Liver (tissue), 9 donors: Measurements from ENCODE around the gene EFEMP2. TPM values are rescaled to one million over a fixed set of nuclear protein-coding genes. Genes with fewer than 3 reads are reported as not detected.
"Not testable (repeated sequence)": the region's sequence is repeated elsewhere in the genome, so short reads cannot be mapped to it uniquely, and the experiment has no call there.

ENCODE experiments used
- DNase-seq: peaks from one replicate; pipeline ENCODE4 v3.0.0-alpha.2; 2017; ENCODE audit warnings: low spot score
- H3K27ac ChIP-seq, 2 donors: one replicate each; pipeline ENCODE4 v1.7.0; 2013; ENCODE audit warnings: inconsistent platforms in 2 of 2, low read length in 2 of 2, control low read depth in 1 of 2, low read depth in 1 of 2, mild to moderate bottlenecking in 1 of 2
- H3K27me3 ChIP-seq, 4 donors: one replicate each; pipeline versions ENCODE4 v1.6.1 to v1.7.0; 2013; ENCODE audit warnings: low read length in 3 of 4, inconsistent platforms in 1 of 4, mild to moderate bottlenecking in 1 of 4, moderate library complexity in 1 of 4; ENCODE audit not compliant: control insufficient read depth in 4 of 4, insufficient read depth in 4 of 4
- H3K36me3 ChIP-seq, 4 donors: one replicate each; pipeline versions ENCODE4 v1.6.1 to v1.7.0; 2013; ENCODE audit warnings: low read length in 3 of 4, mild to moderate bottlenecking in 3 of 4, low read depth in 1 of 4, moderate library complexity in 1 of 4; ENCODE audit not compliant: control insufficient read depth in 4 of 4, insufficient read depth in 3 of 4
- H3K4me1 ChIP-seq, 4 donors: one replicate each; pipeline versions ENCODE4 v1.6.1 to v1.7.0; 2013; ENCODE audit warnings: low read length in 3 of 4, mild to moderate bottlenecking in 3 of 4, moderate library complexity in 1 of 4; ENCODE audit not compliant: control insufficient read depth in 4 of 4, insufficient read depth in 4 of 4
- H3K4me3 ChIP-seq, 3 donors: one replicate each; pipeline versions ENCODE4 v1.6.1 to v1.7.0; 2013; ENCODE audit warnings: low read length in 3 of 3, control low read depth in 1 of 3, low read depth in 1 of 3, mild to moderate bottlenecking in 1 of 3
- H3K9ac ChIP-seq, 2 donors: one replicate each; pipeline ENCODE4 v1.7.0; 2013; ENCODE audit warnings: low read length in 2 of 2, mild to moderate bottlenecking in 2 of 2, moderate library complexity in 2 of 2, control low read depth in 1 of 2, low read depth in 1 of 2
- H3K9me3 ChIP-seq, 4 donors: one replicate each; pipeline versions ENCODE4 v1.6.1 to v1.7.0; 2013; ENCODE audit warnings: low read length in 3 of 4; ENCODE audit not compliant: control insufficient read depth in 4 of 4
- EGR1 ChIP-seq, 2 donors: IDR thresholded peaks; 2 replicates each; pipeline ENCODE4 v1.6.1; 2016 to 2018; ENCODE audit warnings: antibody characterized with exemption in 2 of 2, low read depth in 2 of 2
- FOXA1 ChIP-seq: IDR thresholded peaks from 2 replicates; pipeline ENCODE4 v1.6.1; 2016; ENCODE audit warnings: antibody characterized with exemption
- FOXA2 ChIP-seq: IDR thresholded peaks from 2 replicates; pipeline ENCODE4 v1.6.1; 2016; ENCODE audit warnings: antibody characterized with exemption
- GABPA ChIP-seq, 2 donors: IDR thresholded peaks in 1 of 2; conservative IDR thresholded peaks in 1 of 2; 2 replicates each; pipeline ENCODE4 v1.6.1; 2016; ENCODE audit warnings: antibody characterized with exemption in 2 of 2, mild to moderate bottlenecking in 1 of 2, moderate library complexity in 1 of 2
- HNF4A ChIP-seq, 2 donors: conservative IDR thresholded peaks; 2 replicates each; pipeline ENCODE4 v1.6.1; 2016; ENCODE audit warnings: antibody characterized with exemption in 2 of 2, mild to moderate bottlenecking in 2 of 2
- HNF4G ChIP-seq: IDR thresholded peaks from 2 replicates; pipeline ENCODE4 v1.6.1; 2016; ENCODE audit warnings: antibody characterized with exemption
- JUND ChIP-seq, 2 donors: IDR thresholded peaks; 2 replicates each; pipeline ENCODE4 v1.6.1; 2016; ENCODE audit warnings: antibody characterized with exemption in 2 of 2
- RAD21 ChIP-seq, 2 donors: IDR thresholded peaks; 2 replicates each; pipeline ENCODE4 v1.6.1; 2016; ENCODE audit warnings: antibody characterized with exemption in 2 of 2, mild to moderate bottlenecking in 2 of 2
- RXRA ChIP-seq, 2 donors: IDR thresholded peaks; 2 replicates each; pipeline ENCODE4 v1.6.1; 2017 to 2018; ENCODE audit warnings: antibody characterized with exemption in 2 of 2, mild to moderate bottlenecking in 1 of 2
- YY1 ChIP-seq: IDR thresholded peaks from 2 replicates; pipeline ENCODE4 v1.6.1; 2016; ENCODE audit warnings: antibody characterized with exemption, mild to moderate bottlenecking
- WGBS: extraction: QIAGEN DNeasy Blood & Tissue Kit; methylation state at CpG from one replicate; pipeline ENCODE4 v1.1.7; 2013; 5-methylcytosine and 5-hydroxymethylcytosine counted together
- polyA plus RNA-seq, 2 donors: library from polyadenylated mRNA; stranded (reverse) in 1 of 2; unstranded in 1 of 2; fragments of 200-250 nt in 1 of 2; fragments of >200 nt in 1 of 2; fragmentation: Nextera tagmentation in 1 of 2; extraction: Ambion mirVana in 1 of 2; gene quantifications; one replicate each; pipeline versions ENCODE4 v1.2.1 to v1.2.3, GENCODE V29; 2013 to 2015
- total RNA-seq, 2 donors: library from RNA; depleted of rRNA; stranded (reverse); fragments of >200 nt; gene quantifications; one replicate each; pipeline ENCODE4 v1.2.3, GENCODE V29; 2014
- TF ChIP-seq, protein P1 (sequence below): IDR thresholded peaks from 2 replicates; pipeline ENCODE4 v1.6.1; 2016; ENCODE audit warnings: antibody characterized with exemption, mild to moderate bottlenecking
- TF ChIP-seq, protein P2 (sequence below): IDR thresholded peaks from 2 replicates; pipeline ENCODE4 v1.6.1; 2016; ENCODE audit warnings: antibody characterized with exemption
- TF ChIP-seq, protein P3 (sequence below): IDR thresholded peaks from 2 replicates; pipeline ENCODE4 v1.6.1; 2016; ENCODE audit warnings: antibody characterized with exemption
- TF ChIP-seq, protein P4 (sequence below): IDR thresholded peaks from 2 replicates; pipeline ENCODE4 v1.6.1; 2016; ENCODE audit warnings: antibody characterized with exemption
- TF ChIP-seq, protein P5 (sequence below): fragments of 150-350 bp; IDR thresholded peaks from 2 replicates; pipeline ENCODE4 v1.5.1; 2017; ENCODE audit warnings: improper control_type of control experiment, low read depth, low read length; ENCODE audit not compliant: missing input control
- donor health status: healthy.
- donor health status: healthy.
- donor health status: healthy.
- donor health status: healthy.
- donor health status: healthy.

Gene EFEMP2
- total and polyA plus RNA-seq, 4 donors = 5.0 to 10.7 (median 5.3) TPM

DNA sequence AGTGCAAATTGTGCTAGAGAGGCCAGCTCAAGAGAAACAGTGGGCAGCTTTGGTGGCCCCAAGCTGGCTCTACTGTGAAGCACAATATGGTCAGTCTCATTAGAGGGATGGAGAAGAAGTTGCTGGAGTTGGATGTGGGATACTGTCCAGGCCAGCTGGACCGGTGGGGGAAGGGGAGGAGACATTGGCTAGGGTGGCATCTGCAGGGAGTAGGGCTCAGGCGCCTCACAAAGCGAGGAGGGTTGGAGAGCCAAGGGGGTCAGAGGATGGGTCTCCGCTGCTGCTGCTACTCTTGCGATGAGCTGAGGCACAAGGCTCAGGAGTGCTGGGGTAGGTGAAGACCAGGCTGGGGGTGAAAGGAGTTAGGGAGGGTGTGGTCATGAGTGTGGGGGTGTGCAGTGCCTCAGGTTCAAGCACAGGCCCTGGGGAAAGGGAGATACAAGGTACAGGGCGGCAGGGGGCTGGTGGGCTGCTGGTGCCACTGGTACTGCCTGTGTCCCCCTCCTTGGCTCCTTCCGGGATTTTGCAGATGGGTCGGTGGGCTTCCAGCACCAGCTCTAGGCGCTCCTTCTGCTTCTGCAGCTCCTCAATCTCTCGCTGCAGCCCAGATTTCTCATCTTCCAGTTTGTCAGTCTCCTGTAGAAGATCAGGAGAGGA lies 20.2 kb upstream of the EFEMP2 start:
- Histone ChIP-seq H3K4me3 (no peak overlapping the region), H3K9ac (no peak overlapping the region), H3K9me3 (no peaks in the 10 kb centered on the region), H3K4me1 (peaks cover 7 to 37% (median 24%) of the 10 kb centered on the region in 4 donors), H3K27ac (peak overlapping the region in 1 of 2 donors; percentile 83), H3K36me3 (no peaks in the 10 kb centered on the region), H3K27me3 (no peaks in the 10 kb centered on the region)
- TF ChIP-seq, protein P1, sequence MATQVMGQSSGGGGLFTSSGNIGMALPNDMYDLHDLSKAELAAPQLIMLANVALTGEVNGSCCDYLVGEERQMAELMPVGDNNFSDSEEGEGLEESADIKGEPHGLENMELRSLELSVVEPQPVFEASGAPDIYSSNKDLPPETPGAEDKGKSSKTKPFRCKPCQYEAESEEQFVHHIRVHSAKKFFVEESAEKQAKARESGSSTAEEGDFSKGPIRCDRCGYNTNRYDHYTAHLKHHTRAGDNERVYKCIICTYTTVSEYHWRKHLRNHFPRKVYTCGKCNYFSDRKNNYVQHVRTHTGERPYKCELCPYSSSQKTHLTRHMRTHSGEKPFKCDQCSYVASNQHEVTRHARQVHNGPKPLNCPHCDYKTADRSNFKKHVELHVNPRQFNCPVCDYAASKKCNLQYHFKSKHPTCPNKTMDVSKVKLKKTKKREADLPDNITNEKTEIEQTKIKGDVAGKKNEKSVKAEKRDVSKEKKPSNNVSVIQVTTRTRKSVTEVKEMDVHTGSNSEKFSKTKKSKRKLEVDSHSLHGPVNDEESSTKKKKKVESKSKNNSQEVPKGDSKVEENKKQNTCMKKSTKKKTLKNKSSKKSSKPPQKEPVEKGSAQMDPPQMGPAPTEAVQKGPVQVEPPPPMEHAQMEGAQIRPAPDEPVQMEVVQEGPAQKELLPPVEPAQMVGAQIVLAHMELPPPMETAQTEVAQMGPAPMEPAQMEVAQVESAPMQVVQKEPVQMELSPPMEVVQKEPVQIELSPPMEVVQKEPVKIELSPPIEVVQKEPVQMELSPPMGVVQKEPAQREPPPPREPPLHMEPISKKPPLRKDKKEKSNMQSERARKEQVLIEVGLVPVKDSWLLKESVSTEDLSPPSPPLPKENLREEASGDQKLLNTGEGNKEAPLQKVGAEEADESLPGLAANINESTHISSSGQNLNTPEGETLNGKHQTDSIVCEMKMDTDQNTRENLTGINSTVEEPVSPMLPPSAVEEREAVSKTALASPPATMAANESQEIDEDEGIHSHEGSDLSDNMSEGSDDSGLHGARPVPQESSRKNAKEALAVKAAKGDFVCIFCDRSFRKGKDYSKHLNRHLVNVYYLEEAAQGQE = no peak
- TF ChIP-seq, protein P2, sequence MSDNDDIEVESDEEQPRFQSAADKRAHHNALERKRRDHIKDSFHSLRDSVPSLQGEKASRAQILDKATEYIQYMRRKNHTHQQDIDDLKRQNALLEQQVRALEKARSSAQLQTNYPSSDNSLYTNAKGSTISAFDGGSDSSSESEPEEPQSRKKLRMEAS = no peak
- TF ChIP-seq, protein P3, sequence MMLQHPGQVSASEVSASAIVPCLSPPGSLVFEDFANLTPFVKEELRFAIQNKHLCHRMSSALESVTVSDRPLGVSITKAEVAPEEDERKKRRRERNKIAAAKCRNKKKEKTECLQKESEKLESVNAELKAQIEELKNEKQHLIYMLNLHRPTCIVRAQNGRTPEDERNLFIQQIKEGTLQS = no peak
- TF ChIP-seq HNF4G = no peak
- TF ChIP-seq JUND (IDR thresholded peaks at IDR 0.05) = no peak
- TF ChIP-seq FOXA2 = no peak
- TF ChIP-seq, protein P4, sequence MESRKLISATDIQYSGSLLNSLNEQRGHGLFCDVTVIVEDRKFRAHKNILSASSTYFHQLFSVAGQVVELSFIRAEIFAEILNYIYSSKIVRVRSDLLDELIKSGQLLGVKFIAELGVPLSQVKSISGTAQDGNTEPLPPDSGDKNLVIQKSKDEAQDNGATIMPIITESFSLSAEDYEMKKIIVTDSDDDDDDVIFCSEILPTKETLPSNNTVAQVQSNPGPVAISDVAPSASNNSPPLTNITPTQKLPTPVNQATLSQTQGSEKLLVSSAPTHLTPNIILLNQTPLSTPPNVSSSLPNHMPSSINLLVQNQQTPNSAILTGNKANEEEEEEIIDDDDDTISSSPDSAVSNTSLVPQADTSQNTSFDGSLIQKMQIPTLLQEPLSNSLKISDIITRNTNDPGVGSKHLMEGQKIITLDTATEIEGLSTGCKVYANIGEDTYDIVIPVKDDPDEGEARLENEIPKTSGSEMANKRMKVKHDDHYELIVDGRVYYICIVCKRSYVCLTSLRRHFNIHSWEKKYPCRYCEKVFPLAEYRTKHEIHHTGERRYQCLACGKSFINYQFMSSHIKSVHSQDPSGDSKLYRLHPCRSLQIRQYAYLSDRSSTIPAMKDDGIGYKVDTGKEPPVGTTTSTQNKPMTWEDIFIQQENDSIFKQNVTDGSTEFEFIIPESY = no peak
- no peak for TF ChIP-seq GABPA (IDR thresholded peaks at IDR 0.05 in 1 of 2, conservative IDR thresholded peaks at IDR 0.05 in 1 of 2)
- no peak for TF ChIP-seq HNF4A (conservative IDR thresholded peaks at IDR 0.05)
- no peak for TF ChIP-seq RXRA (IDR thresholded peaks at IDR 0.05)
- no peak for TF ChIP-seq EGR1 (IDR thresholded peaks at IDR 0.05; ENCODE audit: low read depth in 2 of 2)
- no peak for TF ChIP-seq YY1
- TF ChIP-seq FOXA1 = no peak
- TF ChIP-seq RAD21 (IDR thresholded peaks at IDR 0.05) = no peak
- TF ChIP-seq, protein P5, sequence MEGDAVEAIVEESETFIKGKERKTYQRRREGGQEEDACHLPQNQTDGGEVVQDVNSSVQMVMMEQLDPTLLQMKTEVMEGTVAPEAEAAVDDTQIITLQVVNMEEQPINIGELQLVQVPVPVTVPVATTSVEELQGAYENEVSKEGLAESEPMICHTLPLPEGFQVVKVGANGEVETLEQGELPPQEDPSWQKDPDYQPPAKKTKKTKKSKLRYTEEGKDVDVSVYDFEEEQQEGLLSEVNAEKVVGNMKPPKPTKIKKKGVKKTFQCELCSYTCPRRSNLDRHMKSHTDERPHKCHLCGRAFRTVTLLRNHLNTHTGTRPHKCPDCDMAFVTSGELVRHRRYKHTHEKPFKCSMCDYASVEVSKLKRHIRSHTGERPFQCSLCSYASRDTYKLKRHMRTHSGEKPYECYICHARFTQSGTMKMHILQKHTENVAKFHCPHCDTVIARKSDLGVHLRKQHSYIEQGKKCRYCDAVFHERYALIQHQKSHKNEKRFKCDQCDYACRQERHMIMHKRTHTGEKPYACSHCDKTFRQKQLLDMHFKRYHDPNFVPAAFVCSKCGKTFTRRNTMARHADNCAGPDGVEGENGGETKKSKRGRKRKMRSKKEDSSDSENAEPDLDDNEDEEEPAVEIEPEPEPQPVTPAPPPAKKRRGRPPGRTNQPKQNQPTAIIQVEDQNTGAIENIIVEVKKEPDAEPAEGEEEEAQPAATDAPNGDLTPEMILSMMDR = no peak
- 82% methylated on average over 10 of the region's 10 CpGs for WGBS
- no peak for DNase-seq

DNA sequence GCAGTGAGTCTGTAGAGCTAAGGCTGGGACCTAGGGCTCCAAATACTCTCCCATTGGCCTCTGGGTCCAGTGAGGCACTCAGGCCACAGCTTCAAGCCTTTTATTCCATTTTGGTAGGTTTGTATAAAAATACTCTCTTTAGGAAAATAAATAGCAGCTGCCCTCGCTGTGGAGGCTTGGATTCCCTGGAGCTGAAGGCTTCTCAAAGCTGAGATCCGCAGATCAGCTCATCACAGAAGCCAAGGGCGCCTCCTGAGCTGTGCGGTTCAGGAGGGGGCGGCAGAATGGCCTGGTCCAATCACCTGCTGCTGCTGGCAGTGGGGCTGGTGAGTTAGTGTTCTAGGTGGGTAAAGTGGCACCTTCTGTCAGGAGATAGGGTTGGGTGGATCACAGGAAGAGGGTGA lies 19.5 kb upstream of the EFEMP2 start:
- H3K27me3 ChIP-seq, H3K36me3 ChIP-seq, H3K9ac ChIP-seq, DNase-seq, H3K9me3 ChIP-seq: not testable (repeated sequence)
- WGBS = 78% methylated on average over 5 of the region's 5 CpGs
- H3K4me1 ChIP-seq = peaks cover 10 to 42% (median 30%) of the 10 kb centered on the region in 4 donors
- H3K4me3 ChIP-seq = peak overlapping the region in 1 of 3 donors; percentile 64
- H3K27ac ChIP-seq = peak overlapping the region; percentile 83 to 89
